ENCODE results near the gene NEDD4.
"Not testable (repeated sequence)": the region's sequence is repeated elsewhere in the genome, so short reads cannot be mapped to it uniquely, and the experiment has no call there.

NEDD4 gene

DNA sequence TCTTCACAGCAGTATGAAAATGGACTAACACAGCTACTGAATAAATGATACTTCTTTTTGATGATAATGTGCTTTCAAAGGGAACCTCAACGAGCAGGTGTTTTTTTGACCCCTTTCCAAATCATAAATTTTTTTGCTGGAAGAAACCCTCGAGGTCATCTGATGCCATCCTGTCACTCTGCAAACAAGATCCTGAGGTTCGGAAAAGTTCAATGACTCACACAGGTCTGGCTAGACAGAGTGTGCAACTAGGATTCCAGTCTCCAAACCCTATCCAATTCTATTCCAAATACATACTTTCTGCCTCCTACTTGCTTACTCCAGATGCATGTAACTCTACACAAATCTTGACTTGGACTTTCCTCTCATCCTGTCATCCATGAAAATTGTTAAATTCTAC lies 124.7 kb downstream of the NEDD4 start:
- FAIRE-seq (no peak), DNase-seq (ENCODE audit: insufficient read length) (no peak)
- TF ChIP-seq TAF1 (IDR thresholded peaks at IDR 0.05; ENCODE audit: borderline replicate concordance, low read depth, low read length) (no peak), POLR2AphosphoS5 (IDR thresholded peaks at IDR 0.05; ENCODE audit: low read depth, low read length) (no peak), POLR2A (IDR thresholded peaks at IDR 0.05; ENCODE audit: low read depth, low read length) (no peak)

DNA sequence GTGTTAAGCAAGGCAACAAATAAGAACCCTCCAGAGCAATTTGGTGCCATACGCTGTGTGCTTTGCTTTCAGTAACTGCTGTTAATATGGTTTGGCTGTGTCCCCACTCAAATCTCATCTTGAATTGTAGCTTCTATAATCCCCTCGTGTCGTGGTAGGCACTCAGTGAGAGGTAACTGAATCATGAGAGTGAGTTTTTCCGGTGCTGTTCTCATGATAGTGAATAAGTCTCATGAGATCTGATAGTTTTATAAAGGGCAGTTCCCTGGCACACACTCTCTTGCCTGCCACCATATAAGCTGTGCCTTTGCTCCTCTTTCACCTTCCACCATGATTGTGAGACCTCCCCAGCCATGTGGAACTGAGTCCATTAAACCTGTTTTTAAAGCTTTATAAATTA lies 125.1 kb downstream of the NEDD4 start:
- FAIRE-seq; DNase-seq (ENCODE audit: insufficient read length): not testable (repeated sequence)

DNA sequence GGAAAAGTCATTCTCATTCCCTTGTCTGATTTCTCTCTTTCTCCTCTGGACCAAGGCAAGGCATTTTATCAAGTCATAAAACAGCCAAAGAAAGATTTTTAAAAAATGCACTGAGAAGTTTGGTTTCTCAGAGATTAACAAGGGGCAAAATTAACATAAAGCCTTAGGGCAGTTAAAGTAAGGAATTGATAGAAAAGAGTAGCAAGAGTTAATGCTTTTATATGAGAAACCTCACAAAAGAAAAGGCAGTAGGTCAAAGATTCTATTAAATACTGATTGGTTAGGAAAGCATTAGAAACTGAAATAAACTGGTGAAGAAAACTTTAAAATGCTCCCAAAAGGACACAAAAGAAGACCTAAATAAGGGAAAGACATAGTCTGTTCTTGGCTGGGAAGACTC lies 129.5 kb downstream of the NEDD4 start:
- FAIRE-seq: no peak
- TF ChIP-seq TAF1 (IDR thresholded peaks at IDR 0.05; ENCODE audit: borderline replicate concordance, low read depth, low read length): no peak
- no peak for TF ChIP-seq POLR2AphosphoS5 (IDR thresholded peaks at IDR 0.05; ENCODE audit: low read depth, low read length)
- no peak for TF ChIP-seq POLR2A (IDR thresholded peaks at IDR 0.05; ENCODE audit: low read depth, low read length)
- DNase-seq (ENCODE audit: insufficient read length): no peak

DNA sequence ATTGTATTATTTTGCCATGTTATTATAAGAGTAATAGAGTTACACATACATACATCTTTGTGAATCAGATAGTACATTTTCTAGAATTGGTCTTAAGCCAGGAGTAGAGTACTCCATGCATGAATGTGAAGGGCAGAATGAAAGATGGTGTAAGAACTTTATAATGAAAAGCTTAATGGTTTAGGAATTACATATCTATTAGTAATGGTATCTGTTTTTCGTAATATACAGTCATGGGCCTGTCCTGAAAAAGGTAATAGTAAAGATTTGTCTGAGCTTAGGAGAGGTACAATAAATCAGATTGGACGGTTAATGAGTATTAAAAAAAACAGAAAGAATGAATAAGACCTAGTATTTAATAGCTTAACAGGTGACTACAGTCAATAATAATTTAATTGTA lies 132.3 kb downstream of the NEDD4 start:
- DNase-seq (ENCODE audit: insufficient read length): no peak
- FAIRE-seq: no peak
- TF ChIP-seq POLR2A (IDR thresholded peaks at IDR 0.05; ENCODE audit: low read depth, low read length) (no peak), TAF1 (IDR thresholded peaks at IDR 0.05; ENCODE audit: borderline replicate concordance, low read depth, low read length) (no peak), POLR2AphosphoS5 (IDR thresholded peaks at IDR 0.05; ENCODE audit: low read depth, low read length) (no peak)

DNA sequence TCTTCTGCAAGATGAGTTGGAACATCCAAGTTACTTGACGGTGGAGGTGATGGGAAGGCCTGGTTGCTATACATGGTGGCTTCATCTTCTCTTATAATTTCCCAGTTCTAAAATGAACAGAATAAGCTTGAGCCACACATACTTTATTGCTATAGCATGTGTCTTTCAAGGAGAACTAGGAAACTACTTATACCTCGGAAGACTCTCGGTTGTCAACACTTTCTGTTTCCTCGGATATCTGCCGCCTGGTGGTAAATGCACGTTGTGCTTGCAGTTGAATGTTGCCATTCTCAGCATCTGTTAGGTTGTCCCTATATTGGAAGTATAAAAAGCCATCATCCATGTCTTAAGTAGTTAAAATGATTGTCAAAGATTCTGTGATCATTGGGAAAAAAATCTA lies 132.9 kb downstream of the NEDD4 start:
- FAIRE-seq (no peak), DNase-seq (ENCODE audit: insufficient read length) (no peak)
- TF ChIP-seq TAF1 (IDR thresholded peaks at IDR 0.05; ENCODE audit: borderline replicate concordance, low read depth, low read length) (no peak), POLR2AphosphoS5 (IDR thresholded peaks at IDR 0.05; ENCODE audit: low read depth, low read length) (no peak), POLR2A (IDR thresholded peaks at IDR 0.05; ENCODE audit: low read depth, low read length) (no peak)

DNA sequence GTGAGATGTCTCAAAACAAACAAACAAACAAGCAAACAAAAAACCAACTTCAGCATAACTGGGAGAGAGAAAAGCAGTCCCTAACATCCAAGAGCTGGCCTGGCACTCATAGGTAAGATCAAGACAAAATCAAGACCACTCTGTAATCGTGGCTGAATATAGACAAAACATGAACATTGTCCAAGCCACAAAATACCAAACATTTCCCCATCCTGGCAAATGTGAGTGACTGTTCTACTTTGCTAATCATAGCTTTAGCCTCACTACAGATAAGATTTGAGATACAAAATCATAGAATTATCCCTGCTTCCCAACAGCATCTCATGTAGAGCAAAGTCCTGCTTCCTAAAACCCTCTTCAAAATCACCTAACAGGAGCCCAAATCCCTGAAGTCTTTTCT lies 133.7 kb downstream of the NEDD4 start:
- FAIRE-seq: no peak

DNA sequence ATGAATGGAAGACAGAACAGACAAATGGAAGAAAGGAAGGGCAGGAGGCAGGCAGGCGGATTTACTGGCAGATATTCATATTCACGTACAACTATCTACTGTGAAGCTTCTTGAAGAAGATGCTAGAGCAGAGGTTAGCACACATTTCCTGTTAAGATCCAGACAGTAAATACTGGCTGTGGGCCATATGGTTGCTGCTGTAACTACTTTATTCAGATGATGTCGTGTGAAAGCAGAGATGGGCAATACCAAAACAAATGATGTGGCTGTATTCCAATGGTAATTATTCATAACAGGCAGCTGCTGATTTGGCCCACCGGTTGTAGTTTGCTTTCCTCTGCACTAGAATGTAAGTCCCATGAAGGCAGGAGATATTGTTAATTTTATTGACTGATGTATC lies 134.8 kb downstream of the NEDD4 start:
- TF ChIP-seq TAF1 (IDR thresholded peaks at IDR 0.05; ENCODE audit: borderline replicate concordance, low read depth, low read length): no peak
- FAIRE-seq (no peak), DNase-seq (ENCODE audit: insufficient read length) (no peak)

More for the DNA sequence above, 133.7 kb downstream of the NEDD4 start:
- DNase-seq (ENCODE audit: insufficient read length): no peak
- TF ChIP-seq POLR2AphosphoS5 (IDR thresholded peaks at IDR 0.05; ENCODE audit: low read depth, low read length) (no peak), POLR2A (IDR thresholded peaks at IDR 0.05; ENCODE audit: low read depth, low read length) (no peak), TAF1 (IDR thresholded peaks at IDR 0.05; ENCODE audit: borderline replicate concordance, low read depth, low read length) (no peak)

DNA sequence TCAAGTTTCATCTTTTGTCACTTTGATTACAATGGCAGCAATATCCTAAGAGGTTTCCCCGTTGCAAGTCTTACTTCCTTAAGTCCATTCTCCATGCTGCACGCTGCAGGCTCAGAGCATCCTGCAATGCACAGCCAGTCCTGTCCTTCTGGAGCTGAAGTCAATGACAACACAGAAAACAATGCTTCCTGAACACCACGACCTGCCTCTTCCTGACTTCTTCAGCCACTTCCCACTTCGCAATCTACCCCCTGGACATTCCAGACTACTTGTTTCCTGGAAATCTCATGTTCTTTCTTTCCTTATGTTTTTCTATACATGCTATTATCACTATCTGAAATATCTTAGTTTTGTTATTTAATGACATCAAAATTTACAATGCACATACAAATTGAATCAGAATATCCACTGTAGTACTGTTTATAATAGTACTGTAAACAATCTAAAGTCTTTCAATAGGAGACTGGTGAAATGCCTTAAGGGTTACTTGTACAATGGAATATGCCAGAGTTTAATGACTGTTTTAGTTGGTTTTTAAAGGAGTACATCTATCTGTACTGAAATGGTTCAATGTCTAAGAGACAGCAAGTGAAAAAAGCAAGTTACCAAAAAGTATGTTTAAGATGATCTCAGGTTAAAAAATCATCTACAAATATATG lies 136.8 kb downstream of the NEDD4 start:
- TF ChIP-seq POLR2AphosphoS5 (IDR thresholded peaks at IDR 0.05; ENCODE audit: low read depth, low read length) (no peak), TAF1 (IDR thresholded peaks at IDR 0.05; ENCODE audit: borderline replicate concordance, low read depth, low read length) (no peak), POLR2A (IDR thresholded peaks at IDR 0.05; ENCODE audit: low read depth, low read length) (no peak)
- no peak for FAIRE-seq

DNA sequence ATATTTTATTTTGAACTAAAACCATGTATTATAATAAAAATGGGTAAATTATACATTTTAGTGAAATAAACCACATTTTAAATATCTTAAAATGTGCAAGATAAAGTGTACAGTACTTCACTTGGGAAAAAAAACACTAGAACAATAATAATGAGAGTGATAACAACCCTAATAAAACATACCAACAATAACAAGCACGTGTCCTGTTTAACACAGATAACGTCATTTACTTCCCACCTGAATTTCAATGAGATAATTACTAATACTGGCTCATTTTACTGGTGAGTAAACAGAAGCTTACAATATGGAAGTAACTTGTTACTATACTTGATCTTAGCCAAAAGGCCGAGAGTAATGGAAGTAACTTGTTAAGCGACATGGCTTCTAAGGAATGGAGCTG lies 140.3 kb downstream of the NEDD4 start:
- no peak for FAIRE-seq
- TF ChIP-seq POLR2AphosphoS5 (IDR thresholded peaks at IDR 0.05; ENCODE audit: low read depth, low read length) (no peak), TAF1 (IDR thresholded peaks at IDR 0.05; ENCODE audit: borderline replicate concordance, low read depth, low read length) (no peak), POLR2A (IDR thresholded peaks at IDR 0.05; ENCODE audit: low read depth, low read length) (no peak)
- no peak for DNase-seq (ENCODE audit: insufficient read length)

More for the DNA sequence above, 136.8 kb downstream of the NEDD4 start:
- DNase-seq (ENCODE audit: insufficient read length): no peak

DNA sequence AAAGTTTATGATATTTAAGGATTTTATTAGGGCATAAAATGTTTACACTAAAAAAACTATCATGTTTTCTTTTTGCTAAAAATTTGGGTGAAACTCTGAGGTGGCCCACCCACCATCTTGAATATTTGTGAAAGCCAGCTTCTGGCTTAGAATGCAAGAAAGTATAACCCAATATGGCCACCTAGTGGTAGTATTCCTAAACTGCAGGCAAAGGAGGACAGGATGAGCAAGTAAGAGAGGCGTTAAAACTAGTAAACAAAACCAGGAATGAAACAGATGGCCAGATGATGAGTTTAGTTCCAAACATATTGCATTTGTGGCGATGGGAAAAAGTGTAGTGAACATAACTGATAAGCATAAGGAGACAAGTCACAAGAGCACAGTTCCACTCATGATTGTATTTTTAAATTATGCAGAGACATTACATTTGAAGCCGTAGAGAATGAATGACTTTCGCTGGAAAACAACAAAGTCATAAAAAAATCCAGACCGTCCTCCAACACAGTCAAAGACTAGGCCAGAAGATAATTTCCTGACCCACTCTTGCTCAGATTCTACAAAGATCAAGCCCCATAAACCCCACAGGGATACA lies 147.2 kb downstream of the NEDD4 start:
- peak; percentile 96 for FAIRE-seq
- no peak for DNase-seq (ENCODE audit: insufficient read length)
- TF ChIP-seq POLR2A (IDR thresholded peaks at IDR 0.05; ENCODE audit: low read depth, low read length): no peak
- no peak for TF ChIP-seq TAF1 (IDR thresholded peaks at IDR 0.05; ENCODE audit: borderline replicate concordance, low read depth, low read length)
- TF ChIP-seq POLR2AphosphoS5 (IDR thresholded peaks at IDR 0.05; ENCODE audit: low read depth, low read length): no peak

DNA sequence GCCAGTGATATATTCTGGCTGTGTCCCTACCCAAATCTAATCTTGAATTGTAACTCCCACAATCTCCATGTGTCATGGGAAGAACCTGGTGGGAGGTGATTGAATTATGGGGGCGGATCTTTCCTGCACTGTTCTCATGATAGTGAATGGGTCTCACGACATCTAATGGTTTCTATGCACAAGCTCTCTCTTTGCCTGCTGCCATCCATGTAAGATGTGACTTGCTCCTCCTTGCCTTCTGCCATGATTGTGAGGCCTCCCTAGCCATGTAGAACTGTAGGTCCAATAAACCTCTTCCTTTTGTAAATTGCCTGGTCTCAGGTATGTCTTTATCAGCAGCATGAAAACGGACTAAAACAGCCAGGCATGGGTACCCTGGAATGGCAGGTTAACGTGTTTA lies 150.5 kb downstream of the NEDD4 start:
- DNase-seq (ENCODE audit: insufficient read length); FAIRE-seq: not testable (repeated sequence)

DNA sequence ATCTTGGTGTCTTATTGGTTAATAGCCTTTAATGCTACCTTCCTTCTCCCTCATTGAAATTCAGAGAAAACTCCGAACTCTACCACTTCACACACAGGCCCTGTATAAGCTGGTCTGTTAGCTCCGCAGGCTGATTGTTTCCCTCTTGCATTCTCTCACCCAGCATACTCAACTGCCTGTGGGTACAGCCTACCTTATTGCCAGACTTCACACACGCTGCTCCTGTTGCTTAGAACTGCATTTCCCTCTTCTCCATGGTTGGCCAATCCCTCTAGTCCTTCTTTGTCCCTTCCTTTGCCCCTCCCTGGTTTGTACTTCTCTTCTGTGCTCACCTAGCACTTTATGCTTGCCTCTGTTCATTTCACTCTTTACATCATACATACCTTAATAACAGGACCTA lies 157.5 kb downstream of the NEDD4 start:
- no peak for FAIRE-seq
- DNase-seq (ENCODE audit: insufficient read length): no peak
- no peak for TF ChIP-seq TAF1 (IDR thresholded peaks at IDR 0.05; ENCODE audit: borderline replicate concordance, low read depth, low read length)

DNA sequence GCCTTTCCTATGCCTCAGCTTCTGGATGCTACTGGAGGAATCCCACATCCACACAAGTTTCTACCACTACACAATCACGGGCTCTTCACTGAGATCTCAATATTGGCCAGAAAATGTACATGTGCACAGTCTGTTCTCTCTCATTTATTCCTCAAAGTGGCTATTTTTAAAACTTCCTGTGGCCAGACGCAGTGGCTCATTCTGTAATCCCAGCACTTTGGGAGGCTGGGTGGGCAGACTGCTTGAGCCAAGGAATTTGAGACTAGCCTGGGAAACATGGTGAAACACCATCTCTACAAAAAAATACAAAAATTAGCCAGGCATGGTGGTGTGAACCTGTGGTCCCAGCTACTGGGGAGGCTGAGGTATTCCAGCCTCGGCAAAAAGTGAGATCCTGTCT lies 159.1 kb downstream of the NEDD4 start:
- FAIRE-seq (no peak), DNase-seq (ENCODE audit: insufficient read length) (no peak)
- no peak for TF ChIP-seq POLR2A (IDR thresholded peaks at IDR 0.05; ENCODE audit: low read depth, low read length)
- TF ChIP-seq POLR2AphosphoS5 (IDR thresholded peaks at IDR 0.05; ENCODE audit: low read depth, low read length): no peak
- no peak for TF ChIP-seq TAF1 (IDR thresholded peaks at IDR 0.05; ENCODE audit: borderline replicate concordance, low read depth, low read length)
